ENCODE measurements around the gene HOXA3.

DNA sequence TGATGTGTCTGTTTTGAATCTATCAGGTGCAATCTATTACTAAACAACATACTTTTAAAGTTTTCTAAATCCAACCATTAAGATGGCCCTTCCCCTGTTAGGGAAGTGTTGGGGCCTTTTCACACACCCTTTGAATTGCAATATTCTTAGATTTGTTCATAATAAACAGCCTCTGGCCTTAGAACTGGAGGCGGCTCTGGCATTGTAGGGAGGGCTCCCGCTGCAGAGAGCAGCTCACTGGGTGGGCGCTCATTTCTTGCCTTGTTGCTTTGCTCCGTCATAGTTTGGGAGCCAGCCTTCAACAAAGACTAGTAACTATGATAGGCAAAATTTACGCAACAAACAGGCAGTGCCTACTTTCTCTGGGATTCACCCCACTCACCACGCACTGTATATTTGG lies 26.0 kb upstream of the HOXA3 start:
- TF ChIP-seq ISL1 (CRISPR knock-in tag; IDR thresholded peaks at IDR 0.05) (no peak), ARNTL (CRISPR knock-in tag; IDR thresholded peaks at IDR 0.05; ENCODE audit: borderline replicate concordance, low read depth) (no peak)
